Breast epithelium (tissue), 4 donors: ENCODE results near the gene SDE2. TPM values are rescaled to one million over a fixed set of nuclear protein-coding genes. Genes with fewer than 3 reads are reported as not detected.

Source experiments
- DNase-seq, 2 donors: peaks; one replicate each; pipeline ENCODE4 v3.0.0-alpha.2; 2019; ENCODE audit warnings: low spot score in 2 of 2
- H3K27ac ChIP-seq, 2 donors: fragments of 200-600 bp; sonication (generic) in 1 of 2; one replicate each; pipeline ENCODE4 v1.5.1; 2016 to 2019; ENCODE audit warnings: mild to moderate bottlenecking in 1 of 2
- H3K27me3 ChIP-seq, 2 donors: fragments of 200-600 bp; sonication (generic) in 1 of 2; one replicate each; pipeline versions ENCODE4 v1.5.1 to v1.6.0; 2017 to 2019; ENCODE audit warnings: control low read depth in 1 of 2, mild to moderate bottlenecking in 1 of 2
- H3K36me3 ChIP-seq: fragments of 200-600 bp; one replicate; pipeline ENCODE4 v1.5.1; 2019
- H3K4me1 ChIP-seq, 2 donors: fragments of 200-600 bp; sonication (generic); one replicate each; pipeline ENCODE4 v1.5.1; 2016 to 2019; ENCODE audit warnings: control low read depth in 1 of 2
- H3K4me3 ChIP-seq, 3 donors: fragments of 200-600 bp; sonication (generic); 1 replicate in 2 of 3; 2 replicates in 1 of 3; pipeline ENCODE4 v1.5.1; 2016 to 2019; ENCODE audit warnings: mild to moderate bottlenecking in 3 of 3, moderate library complexity in 2 of 3
- H3K9me3 ChIP-seq, 2 donors: fragments of 200-600 bp; sonication (generic) in 1 of 2; one replicate each; pipeline ENCODE4 v1.5.1; 2016 to 2019; ENCODE audit warnings: control low read depth in 1 of 2
- POLR2A ChIP-seq: fragments of 450-650 bp; IDR thresholded peaks from one replicate; pipeline ENCODE4 v1.6.1; 2016; ENCODE audit warnings: antibody characterized with exemption, mild to moderate bottlenecking, moderate library complexity
- POLR2AphosphoS5 ChIP-seq, 3 donors: sonication (generic); formaldehyde crosslinking; IDR thresholded peaks; one replicate each; pipeline ENCODE4 v1.6.1; 2017; ENCODE audit warnings: antibody characterized with exemption in 3 of 3
- intact Hi-C: fragments of 100-400 bp; cut with DNase I; formaldehyde crosslinking; loops from one replicate; pipeline ENCODE4 v1.15.1; 2023; ENCODE audit warnings: low total_unique reads
- total RNA-seq, 3 donors: library from RNA; depleted of rRNA; stranded (reverse); fragments of >200 nt; gene quantifications; one replicate each; pipeline ENCODE4 v1.1.0, GENCODE V29; 2016
- TF ChIP-seq, protein P1 (sequence below), 3 donors: fragments of 450-650 bp; IDR thresholded peaks; one replicate each; pipeline ENCODE4 v1.5.1; 2016 to 2017; ENCODE audit warnings: antibody characterized with exemption in 3 of 3, mild to moderate bottlenecking in 3 of 3, moderate library complexity in 3 of 3

Gene SDE2
- 10 to 100 TPM; 17.6 to 25.3 (median 22.0) TPM for total RNA-seq

DNA sequence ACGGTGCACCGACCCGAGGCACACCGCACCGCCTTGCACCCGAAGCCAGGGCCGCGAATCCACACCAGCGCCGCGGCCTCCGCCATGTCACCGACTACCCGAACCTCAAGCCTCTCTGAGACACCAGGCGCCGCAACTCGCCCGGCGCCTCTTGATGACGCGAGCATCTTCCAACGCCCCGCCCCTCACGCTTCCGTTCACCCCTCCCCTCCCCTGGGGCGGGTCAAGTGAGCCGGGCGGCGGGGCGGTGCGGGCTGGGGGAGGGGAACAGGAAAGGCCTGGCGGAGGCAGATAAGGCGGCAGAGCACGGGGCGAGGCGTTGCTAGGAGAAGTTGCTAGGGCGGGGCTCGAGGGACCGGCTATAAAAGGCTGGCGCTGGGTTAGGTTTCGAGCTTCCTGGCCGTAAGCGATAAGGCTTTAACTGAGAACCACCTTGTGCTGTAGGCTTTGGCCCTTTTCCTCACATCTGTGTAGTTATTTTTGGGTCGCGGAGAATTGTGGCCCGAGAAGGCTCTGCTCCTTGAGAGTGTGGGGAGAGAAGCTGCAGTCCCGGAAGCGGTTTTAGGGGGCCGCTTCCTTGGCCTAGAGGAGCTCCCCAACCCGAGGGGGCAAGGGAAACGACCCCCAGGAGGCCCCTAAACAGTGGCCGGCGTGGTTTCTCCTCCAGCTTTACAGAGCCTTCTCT, at the start of gene SDE2:
Gene SDE2, minus strand, starts transcription at position 117 of the 685 bp plus-strand sequence. Its CDS starts 31 bp downstream, at position 86.
- Histone ChIP-seq H3K27me3 (no peaks in the 10 kb centered on the region), H3K4me1 (peaks cover 4 to 8% of the 10 kb centered on the region in 2 donors), H3K36me3 (no peaks in the 10 kb centered on the region), H3K9me3 (no peaks in the 10 kb centered on the region), H3K4me3 (peak within 1 kb of the TSS; percentile 65 to 89 (median 82)), H3K27ac (peak within 1 kb of the TSS; percentile 94 to 99)
- TF ChIP-seq POLR2A (peak; percentile 63), POLR2AphosphoS5 (IDR thresholded peaks at IDR 0.05) (peak; percentile 94 to 98 (median 95))
- TF ChIP-seq, protein P1, sequence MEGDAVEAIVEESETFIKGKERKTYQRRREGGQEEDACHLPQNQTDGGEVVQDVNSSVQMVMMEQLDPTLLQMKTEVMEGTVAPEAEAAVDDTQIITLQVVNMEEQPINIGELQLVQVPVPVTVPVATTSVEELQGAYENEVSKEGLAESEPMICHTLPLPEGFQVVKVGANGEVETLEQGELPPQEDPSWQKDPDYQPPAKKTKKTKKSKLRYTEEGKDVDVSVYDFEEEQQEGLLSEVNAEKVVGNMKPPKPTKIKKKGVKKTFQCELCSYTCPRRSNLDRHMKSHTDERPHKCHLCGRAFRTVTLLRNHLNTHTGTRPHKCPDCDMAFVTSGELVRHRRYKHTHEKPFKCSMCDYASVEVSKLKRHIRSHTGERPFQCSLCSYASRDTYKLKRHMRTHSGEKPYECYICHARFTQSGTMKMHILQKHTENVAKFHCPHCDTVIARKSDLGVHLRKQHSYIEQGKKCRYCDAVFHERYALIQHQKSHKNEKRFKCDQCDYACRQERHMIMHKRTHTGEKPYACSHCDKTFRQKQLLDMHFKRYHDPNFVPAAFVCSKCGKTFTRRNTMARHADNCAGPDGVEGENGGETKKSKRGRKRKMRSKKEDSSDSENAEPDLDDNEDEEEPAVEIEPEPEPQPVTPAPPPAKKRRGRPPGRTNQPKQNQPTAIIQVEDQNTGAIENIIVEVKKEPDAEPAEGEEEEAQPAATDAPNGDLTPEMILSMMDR (IDR thresholded peaks at IDR 0.05) = peak in 1 of 3 donors; percentile 9
- intact Hi-C loops = no loop called here
- peak; percentile 99 for DNase-seq

DNA sequence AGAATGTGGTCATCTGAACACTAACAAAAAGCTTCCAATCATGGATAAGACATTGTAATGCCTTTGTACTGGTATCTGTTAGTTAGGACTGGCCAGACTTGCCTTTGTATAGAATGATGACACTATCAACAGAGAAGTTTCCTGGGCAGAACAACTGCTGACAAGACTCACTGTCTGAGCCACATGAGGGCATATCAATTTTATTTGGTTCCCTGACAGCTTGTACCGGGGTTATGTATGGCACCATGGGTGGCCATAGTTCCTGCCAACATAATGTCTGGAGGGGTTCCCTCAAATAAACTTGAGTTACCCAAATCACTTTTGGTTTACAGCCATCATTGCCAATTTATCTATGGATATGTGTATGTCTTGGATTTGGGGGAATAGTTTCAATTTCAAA, 49.7 kb upstream of the SDE2 start:
- H3K9me3 ChIP-seq = no peaks in the 10 kb centered on the region
- no peak overlapping the region for H3K27ac ChIP-seq
- DNase-seq = no peak
- no peaks in the 10 kb centered on the region for H3K4me1 ChIP-seq
- no peak for TF ChIP-seq POLR2A
- TF ChIP-seq, protein P1 (IDR thresholded peaks at IDR 0.05) = no peak
- no peak for TF ChIP-seq POLR2AphosphoS5 (IDR thresholded peaks at IDR 0.05)
- H3K4me3 ChIP-seq = no peak overlapping the region
- intact Hi-C loops = no loop called here
- H3K27me3 ChIP-seq = no peaks in the 10 kb centered on the region
- no peaks in the 10 kb centered on the region for H3K36me3 ChIP-seq

DNA sequence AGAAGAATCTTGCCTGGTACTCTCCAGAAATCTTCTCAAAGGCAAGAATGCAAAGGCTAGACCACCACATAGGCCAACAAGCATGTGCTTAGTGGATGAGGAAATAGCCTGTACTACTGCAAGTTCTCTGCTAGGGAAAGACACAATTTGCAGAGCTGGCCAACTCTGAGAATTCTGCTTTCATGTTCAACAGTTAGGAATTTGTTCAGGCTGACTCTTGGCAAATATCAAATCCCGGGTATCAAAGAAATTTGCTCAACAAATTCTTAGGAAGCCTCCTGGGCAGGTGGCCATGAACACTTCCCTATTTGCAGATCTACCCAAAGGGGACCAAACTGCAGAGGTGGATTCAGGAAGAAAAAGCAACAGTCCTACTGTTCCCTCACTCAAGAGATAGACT, 48.4 kb upstream of the SDE2 start:
- Histone ChIP-seq H3K9me3 (no peaks in the 10 kb centered on the region), H3K36me3 (no peaks in the 10 kb centered on the region), H3K4me1 (no peaks in the 10 kb centered on the region), H3K27me3 (no peaks in the 10 kb centered on the region), H3K27ac (no peak overlapping the region), H3K4me3 (no peak overlapping the region)
- DNase-seq = no peak
- TF ChIP-seq POLR2AphosphoS5 (IDR thresholded peaks at IDR 0.05) = no peak
- no peak for TF ChIP-seq POLR2A
- TF ChIP-seq, protein P1 (IDR thresholded peaks at IDR 0.05) = no peak
- intact Hi-C loops = loop anchor here (1.0 kb wide), 1 partner anchor 32 kb away; no protein-coding TSS in a partner anchor

DNA sequence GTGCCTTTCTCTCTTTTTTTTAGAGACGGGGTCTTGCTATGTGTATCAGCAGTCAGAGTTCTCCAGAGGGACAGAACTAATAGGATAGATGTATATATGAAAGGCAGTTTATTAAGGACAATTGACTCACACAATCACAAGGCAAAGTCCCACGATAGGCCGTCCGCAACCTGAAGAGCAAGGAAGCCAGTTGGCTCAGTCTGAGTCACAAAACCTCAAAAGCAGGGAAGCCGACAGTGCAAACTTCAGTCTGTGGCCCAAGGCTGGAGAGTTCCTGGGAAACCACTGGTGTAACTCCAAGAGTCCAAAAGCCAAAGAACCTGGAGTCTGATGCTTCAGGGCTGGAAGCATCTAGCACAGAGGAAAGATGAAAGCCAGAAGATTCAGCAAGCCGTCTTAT, 47.1 kb upstream of the SDE2 start:
- H3K9me3 ChIP-seq = no peaks in the 10 kb centered on the region
- no peaks in the 10 kb centered on the region for H3K27me3 ChIP-seq
- H3K4me1 ChIP-seq = no peaks in the 10 kb centered on the region
- no peak for TF ChIP-seq POLR2AphosphoS5 (IDR thresholded peaks at IDR 0.05)
- TF ChIP-seq, protein P1 (IDR thresholded peaks at IDR 0.05) = no peak
- TF ChIP-seq POLR2A = no peak
- no peak overlapping the region for H3K27ac ChIP-seq
- H3K36me3 ChIP-seq = no peaks in the 10 kb centered on the region
- intact Hi-C loops = no loop called here
- H3K4me3 ChIP-seq = no peak overlapping the region
- DNase-seq = no peak

DNA sequence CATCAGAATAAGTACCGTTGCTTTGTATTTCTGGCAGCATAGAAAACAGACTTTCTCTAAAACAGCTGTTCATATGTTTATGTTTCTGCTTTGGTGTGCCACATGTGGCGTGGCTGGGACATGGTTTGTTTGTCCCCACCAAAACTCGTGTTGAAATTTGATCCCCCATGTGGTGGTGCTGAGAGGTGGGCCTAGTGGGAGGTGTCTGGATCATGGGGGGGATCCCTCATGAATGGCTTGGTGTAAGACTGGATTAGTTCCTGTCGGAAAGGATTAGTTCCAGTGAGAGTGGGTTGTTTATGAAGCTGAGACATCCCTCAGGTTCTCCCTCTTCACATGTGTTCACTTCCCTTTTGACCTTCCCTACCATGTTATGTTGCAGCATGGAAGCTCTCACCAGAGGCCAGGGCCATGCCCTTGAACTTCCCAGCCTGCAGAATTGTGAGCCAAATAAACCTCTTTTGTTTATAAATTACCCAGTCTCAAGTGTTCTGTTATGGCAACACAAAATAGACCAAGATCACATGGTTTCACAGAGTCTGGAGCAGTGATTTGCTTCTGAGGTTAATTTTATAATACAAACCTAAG, 45.5 kb upstream of the SDE2 start:
- no peaks in the 10 kb centered on the region for H3K36me3 ChIP-seq
- no peaks in the 10 kb centered on the region for H3K9me3 ChIP-seq
- H3K27ac ChIP-seq = no peak overlapping the region
- H3K27me3 ChIP-seq = no peaks in the 10 kb centered on the region
- no peak overlapping the region for H3K4me3 ChIP-seq
- DNase-seq = no peak
- no peaks in the 10 kb centered on the region for H3K4me1 ChIP-seq
- TF ChIP-seq POLR2AphosphoS5 (IDR thresholded peaks at IDR 0.05) (no peak), POLR2A (no peak)
- TF ChIP-seq, protein P1 (IDR thresholded peaks at IDR 0.05) = no peak
- intact Hi-C loops = no loop called here
